ENCODE results near the gene COL6A3.

The COL6A3 gene

GRCh38 chr2:237421542-237422116 is 7.7 kb upstream of the COL6A3 start:
- Histone ChIP-seq H3K27ac (ENCODE audit: poor library complexity, severe bottlenecking) (no peak overlapping the region), H3K4me3 (ENCODE audit: severe bottlenecking) (no peak overlapping the region), H3K4me1 (ENCODE audit: insufficient read depth, poor library complexity, severe bottlenecking) (peaks cover 2% of the 10 kb centered on the region), H3K9me3 (ENCODE audit: severe bottlenecking) (no peaks in the 10 kb centered on the region), H3K36me3 (ENCODE audit: low read depth) (no peaks in the 10 kb centered on the region), H3K27me3 (ENCODE audit: insufficient read depth, poor library complexity, severe bottlenecking) (no peaks in the 10 kb centered on the region)
- ATAC-seq (ENCODE audit: low read depth) (peak; percentile 90), DNase-seq (ENCODE audit: low spot score) (no peak)
- TF ChIP-seq CTCF (IDR thresholded peaks at IDR 0.05; ENCODE audit: poor library complexity, severe bottlenecking) = peak; percentile 85

GRCh38 chr2:237418300-237418699 is 4.3 kb upstream of the COL6A3 start:
- no peaks in the 10 kb centered on the region for H3K27me3 ChIP-seq (ENCODE audit: insufficient read depth, poor library complexity, severe bottlenecking)
- no peaks in the 10 kb centered on the region for H3K9me3 ChIP-seq (ENCODE audit: severe bottlenecking)
- ATAC-seq (ENCODE audit: low read depth) (no peak), DNase-seq (ENCODE audit: low spot score) (no peak)
- no peak overlapping the region for H3K27ac ChIP-seq (ENCODE audit: poor library complexity, severe bottlenecking)
- TF ChIP-seq CTCF (IDR thresholded peaks at IDR 0.05; ENCODE audit: poor library complexity, severe bottlenecking) = no peak
- H3K4me1 ChIP-seq (ENCODE audit: insufficient read depth, poor library complexity, severe bottlenecking) = peaks cover 2% of the 10 kb centered on the region
- no peaks in the 10 kb centered on the region for H3K36me3 ChIP-seq (ENCODE audit: low read depth)
- H3K4me3 ChIP-seq (ENCODE audit: severe bottlenecking) = no peak overlapping the region

- H3K9me3 ChIP-seq (ENCODE audit: severe bottlenecking) = no peaks in the 10 kb centered on the region
- DNase-seq (ENCODE audit: low spot score) (no peak), ATAC-seq (ENCODE audit: low read depth) (no peak)
Measured at GRCh38 chr2:237412988-237413776, 782 bp downstream of the COL6A3 start.

GRCh38 chr2:237412646-237412987 is 1.3 kb downstream of the COL6A3 start:
- TF ChIP-seq CTCF (IDR thresholded peaks at IDR 0.05; ENCODE audit: poor library complexity, severe bottlenecking) = no peak

More at GRCh38 chr2:237412988-237413776, 782 bp downstream of the COL6A3 start:
- H3K4me3 ChIP-seq (ENCODE audit: severe bottlenecking) = no peak overlapping the region
- H3K4me1 ChIP-seq (ENCODE audit: insufficient read depth, poor library complexity, severe bottlenecking) = no peaks in the 10 kb centered on the region
- H3K27me3 ChIP-seq (ENCODE audit: insufficient read depth, poor library complexity, severe bottlenecking) = no peaks in the 10 kb centered on the region
- no peak overlapping the region for H3K27ac ChIP-seq (ENCODE audit: poor library complexity, severe bottlenecking)
- no peaks in the 10 kb centered on the region for H3K36me3 ChIP-seq (ENCODE audit: low read depth)
- TF ChIP-seq CTCF (IDR thresholded peaks at IDR 0.05; ENCODE audit: poor library complexity, severe bottlenecking) = no peak

More at GRCh38 chr2:237412646-237412987, 1.3 kb downstream of the COL6A3 start:
- no peaks in the 10 kb centered on the region for H3K9me3 ChIP-seq (ENCODE audit: severe bottlenecking)
- H3K27ac ChIP-seq (ENCODE audit: poor library complexity, severe bottlenecking) = no peak overlapping the region
- H3K36me3 ChIP-seq (ENCODE audit: low read depth) = no peaks in the 10 kb centered on the region
- DNase-seq (ENCODE audit: low spot score) = no peak
- H3K4me3 ChIP-seq (ENCODE audit: severe bottlenecking) = no peak overlapping the region
- no peak for ATAC-seq (ENCODE audit: low read depth)
- no peaks in the 10 kb centered on the region for H3K27me3 ChIP-seq (ENCODE audit: insufficient read depth, poor library complexity, severe bottlenecking)
- H3K4me1 ChIP-seq (ENCODE audit: insufficient read depth, poor library complexity, severe bottlenecking) = no peaks in the 10 kb centered on the region
